IPS-15b (cell line): ENCODE measurements around the gene PDCD6IP.

Source experiments
- H3K27me3 ChIP-seq: one replicate; pipeline ENCODE4 v1.6.1; 2013; ENCODE audit warnings: low read length; ENCODE audit not compliant: control insufficient read depth, insufficient read depth
- H3K36me3 ChIP-seq: one replicate; pipeline ENCODE4 v1.6.1; 2013; ENCODE audit warnings: low read length; ENCODE audit not compliant: control insufficient read depth, insufficient read depth
- H3K4me1 ChIP-seq: one replicate; pipeline ENCODE4 v1.6.1; 2013; ENCODE audit warnings: mild to moderate bottlenecking, low read length; ENCODE audit not compliant: control insufficient read depth, insufficient read depth
- H3K4me3 ChIP-seq: one replicate; pipeline ENCODE4 v1.5.1; 2013; ENCODE audit warnings: low read depth, low read length
- H3K9ac ChIP-seq: one replicate; pipeline ENCODE4 v1.6.1; 2013; ENCODE audit warnings: low read depth, mild to moderate bottlenecking, low read length
- H3K9me3 ChIP-seq: one replicate; pipeline ENCODE4 v1.6.1; 2013; ENCODE audit warnings: mild to moderate bottlenecking, low read length; ENCODE audit not compliant: control insufficient read depth, insufficient read depth

PDCD6IP gene

DNA sequence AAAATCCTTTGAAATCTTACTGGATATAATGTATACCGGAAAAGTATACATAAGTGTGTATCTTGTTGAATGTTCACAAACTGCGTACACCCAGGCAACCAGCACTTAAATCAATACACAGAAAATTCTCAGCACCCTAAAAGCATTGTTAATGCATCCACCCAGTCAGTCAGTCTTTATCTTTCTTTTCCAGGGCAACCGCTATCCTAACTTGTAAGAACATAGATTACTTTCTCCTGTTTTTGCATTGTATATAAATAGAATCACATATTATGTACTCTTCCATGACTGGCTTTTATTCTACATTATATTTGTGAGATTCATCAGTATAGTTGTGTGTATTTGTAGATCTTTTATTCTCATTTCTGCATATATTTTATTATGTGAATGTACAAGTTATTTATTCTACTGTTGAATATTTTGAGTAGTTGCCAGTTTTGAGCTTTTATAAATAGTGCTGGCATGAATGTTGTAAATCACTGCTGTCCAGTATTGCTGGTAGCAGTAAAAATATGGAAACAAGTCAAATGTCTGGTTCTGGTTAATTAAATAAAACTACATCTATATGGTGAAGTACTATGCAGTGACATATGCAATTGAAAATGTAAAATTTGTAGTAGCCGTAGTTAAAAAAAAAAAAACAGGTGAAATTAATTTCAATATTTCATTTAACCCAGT is 62.1 kb downstream of the PDCD6IP start:
- H3K36me3 ChIP-seq, result peaks cover 11% of the 10 kb centered on the region

DNA sequence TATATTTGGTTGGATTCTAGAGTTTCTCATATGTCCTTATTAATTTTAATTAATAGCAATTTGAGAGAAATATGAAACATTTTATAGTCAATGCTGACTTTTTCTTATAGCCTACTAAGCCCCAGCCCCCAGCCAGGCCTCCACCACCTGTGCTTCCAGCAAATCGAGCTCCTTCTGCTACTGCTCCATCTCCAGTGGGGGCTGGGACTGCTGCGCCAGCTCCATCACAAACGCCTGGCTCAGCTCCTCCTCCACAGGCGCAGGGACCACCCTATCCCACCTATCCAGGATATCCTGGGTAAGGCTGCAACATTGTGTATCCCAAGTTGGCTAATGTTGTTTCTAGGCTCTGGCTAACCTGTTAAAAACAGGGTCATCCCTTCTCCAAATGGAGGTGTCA is 66.7 kb downstream of the PDCD6IP start:
- H3K9ac ChIP-seq, result no peak overlapping the region
- H3K9me3 ChIP-seq, result no peaks in the 10 kb centered on the region
- no peak overlapping the region for H3K4me3 ChIP-seq
- peaks cover 4% of the 10 kb centered on the region for H3K36me3 ChIP-seq
- no peaks in the 10 kb centered on the region for H3K4me1 ChIP-seq
- no peaks in the 10 kb centered on the region for H3K27me3 ChIP-seq

More for the DNA sequence above, 62.1 kb downstream of the PDCD6IP start:
- no peak overlapping the region for H3K4me3 ChIP-seq
- no peaks in the 10 kb centered on the region for H3K4me1 ChIP-seq
- H3K9me3 ChIP-seq, result no peaks in the 10 kb centered on the region
- H3K27me3 ChIP-seq, result no peaks in the 10 kb centered on the region
- H3K9ac ChIP-seq, result no peak overlapping the region

DNA sequence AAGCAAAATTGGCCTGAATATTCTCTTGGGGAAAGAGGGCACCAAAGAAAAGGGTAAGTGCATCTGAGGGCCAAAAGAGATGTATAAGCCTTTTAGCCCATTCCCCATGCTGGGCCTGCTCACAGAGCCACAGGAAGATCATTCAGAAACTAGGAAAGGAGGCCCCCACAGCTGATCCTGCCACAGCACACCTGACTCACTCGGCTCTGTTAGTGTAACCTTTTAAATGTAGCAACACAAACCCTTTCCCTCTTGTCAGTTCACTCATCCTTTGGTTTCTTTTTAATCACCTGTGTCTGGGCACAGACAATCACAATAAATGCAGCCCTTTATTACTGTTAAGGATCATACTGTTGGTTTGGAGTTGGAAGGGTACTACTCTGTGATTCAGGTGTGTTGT is 69.9 kb downstream of the PDCD6IP start:
- Histone ChIP-seq H3K9me3 (no peaks in the 10 kb centered on the region), H3K36me3 (peaks cover 4% of the 10 kb centered on the region), H3K4me3 (no peak overlapping the region), H3K4me1 (no peaks in the 10 kb centered on the region), H3K9ac (no peak overlapping the region), H3K27me3 (no peaks in the 10 kb centered on the region)

DNA sequence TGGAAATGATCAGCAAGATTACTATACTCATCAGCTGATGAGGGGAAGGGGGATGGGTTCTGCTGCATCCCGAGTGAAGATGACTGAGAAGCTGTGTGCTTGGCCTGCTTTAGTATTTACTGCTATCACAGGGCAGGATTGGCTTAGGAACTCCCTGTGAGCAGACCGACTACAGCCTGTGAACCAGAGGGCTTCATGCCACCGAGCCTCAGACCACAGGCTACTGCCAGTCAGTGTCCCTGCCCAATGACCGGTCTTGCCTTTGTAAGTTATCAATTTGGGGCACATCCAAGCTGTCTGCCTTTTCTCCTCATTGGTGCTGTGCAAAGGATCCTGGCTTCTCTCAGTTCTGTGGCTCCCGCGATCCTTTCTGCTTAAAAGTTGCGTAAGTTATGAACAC is 71.5 kb downstream of the PDCD6IP start:
- Histone ChIP-seq H3K4me3 (no peak overlapping the region), H3K4me1 (no peaks in the 10 kb centered on the region), H3K9ac (no peak overlapping the region), H3K9me3 (no peaks in the 10 kb centered on the region), H3K27me3 (no peaks in the 10 kb centered on the region), H3K36me3 (no peaks in the 10 kb centered on the region)

GRCh38 chr3:33874815-33875214 is 76.4 kb downstream of the PDCD6IP start:
- no peak overlapping the region for H3K4me3 ChIP-seq
- no peak overlapping the region for H3K9ac ChIP-seq
- H3K36me3 ChIP-seq, result no peaks in the 10 kb centered on the region
- H3K4me1 ChIP-seq, result peaks cover 8% of the 10 kb centered on the region
- no peaks in the 10 kb centered on the region for H3K27me3 ChIP-seq
- H3K9me3 ChIP-seq, result no peaks in the 10 kb centered on the region

DNA sequence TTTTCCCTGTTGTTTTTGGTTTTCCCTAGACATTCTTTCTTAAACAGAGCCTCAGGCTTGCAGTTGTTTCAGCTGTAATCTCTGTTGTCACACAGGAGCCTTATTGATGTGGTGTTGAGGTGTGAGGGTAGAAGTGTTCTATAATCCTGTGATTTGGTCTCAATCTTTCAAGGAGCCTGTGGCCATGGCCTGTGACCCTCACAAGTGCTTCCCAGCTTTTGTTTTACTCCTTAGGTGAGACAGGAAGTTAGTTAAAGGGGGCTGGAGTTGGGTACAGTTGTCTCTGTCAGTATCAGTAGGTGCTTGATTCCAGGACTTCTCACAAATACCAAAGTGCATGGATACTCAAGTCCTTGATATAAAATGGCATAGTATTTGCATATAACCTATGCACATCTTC is 77.2 kb downstream of the PDCD6IP start:
- no peak overlapping the region for H3K9ac ChIP-seq
- H3K36me3 ChIP-seq, result no peaks in the 10 kb centered on the region
- H3K9me3 ChIP-seq, result no peaks in the 10 kb centered on the region
- no peaks in the 10 kb centered on the region for H3K27me3 ChIP-seq
- H3K4me1 ChIP-seq, result peaks cover 16% of the 10 kb centered on the region
- no peak overlapping the region for H3K4me3 ChIP-seq

- Histone ChIP-seq H3K36me3 (no peaks in the 10 kb centered on the region), H3K9me3 (no peaks in the 10 kb centered on the region), H3K4me3 (no peak overlapping the region), H3K9ac (no peak overlapping the region), H3K4me1 (peaks cover 16% of the 10 kb centered on the region), H3K27me3 (no peaks in the 10 kb centered on the region)
Observed at GRCh38 chr3:33877187-33877586, 78.8 kb downstream of the PDCD6IP start.

DNA sequence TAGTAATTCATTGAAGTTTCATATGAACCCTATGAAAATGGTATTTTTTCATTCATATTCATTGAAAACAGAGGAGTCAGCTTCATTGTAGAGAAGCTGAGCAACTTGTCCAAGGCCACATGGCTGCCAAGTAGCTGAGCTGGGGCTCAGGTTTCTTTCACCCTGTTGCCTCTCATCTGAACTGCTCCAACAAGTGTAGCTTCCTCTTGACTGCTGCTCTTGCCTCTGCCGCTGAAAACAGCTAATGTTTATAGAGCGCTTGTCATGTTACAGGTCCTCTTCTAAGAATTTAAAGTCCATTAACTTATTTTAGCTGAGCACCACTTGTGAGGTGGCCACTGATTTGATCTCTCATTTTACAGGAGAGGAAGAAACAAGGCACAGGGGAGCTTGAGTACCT is 81.1 kb downstream of the PDCD6IP start:
- no peak overlapping the region for H3K4me3 ChIP-seq
- no peaks in the 10 kb centered on the region for H3K9me3 ChIP-seq
- no peaks in the 10 kb centered on the region for H3K27me3 ChIP-seq
- H3K4me1 ChIP-seq, result peaks cover 17% of the 10 kb centered on the region
- H3K36me3 ChIP-seq, result no peaks in the 10 kb centered on the region
- no peak overlapping the region for H3K9ac ChIP-seq

DNA sequence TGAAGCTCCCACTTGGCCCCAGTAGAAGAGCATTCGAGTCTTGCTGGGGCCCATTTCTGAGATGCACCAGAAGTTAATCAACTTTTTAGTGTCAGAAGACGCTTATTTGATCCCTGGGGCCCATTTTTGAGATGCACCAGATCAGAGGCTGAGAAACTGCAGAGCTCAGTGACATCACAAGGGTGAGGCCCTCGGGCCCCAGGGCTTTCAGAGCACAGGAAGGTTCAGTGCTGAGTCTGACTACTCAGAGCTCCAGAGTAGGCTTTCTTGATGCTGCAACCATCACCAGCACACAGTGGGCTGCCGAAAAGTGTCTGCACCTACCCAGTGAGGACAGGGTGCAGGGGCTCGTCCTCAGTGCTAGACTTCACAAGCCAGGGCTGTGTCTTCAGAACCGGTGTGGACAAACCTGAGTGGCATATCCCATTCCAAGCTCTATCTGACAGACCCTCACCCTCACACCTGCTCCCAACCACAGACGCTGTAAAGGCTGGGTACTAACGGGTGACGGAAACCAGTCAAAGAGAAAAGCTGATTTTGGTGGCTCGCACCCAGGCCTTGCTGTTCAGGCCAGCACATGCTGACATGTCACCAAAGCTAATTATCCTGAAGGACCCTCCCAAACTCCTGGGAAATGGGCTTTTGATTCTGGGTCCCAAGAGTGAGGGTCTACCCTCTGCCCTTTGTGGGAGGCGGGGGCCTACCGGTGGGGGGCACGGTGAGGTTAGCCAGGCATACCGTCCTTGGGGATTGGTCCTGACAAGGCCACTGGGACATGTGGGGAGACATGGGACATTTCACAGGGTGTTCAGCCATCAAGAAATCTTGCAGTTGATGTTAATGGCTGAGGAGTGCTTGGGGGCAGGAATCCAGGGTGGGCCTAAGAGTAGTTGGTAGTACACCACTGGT is 83.0 kb downstream of the PDCD6IP start:
- H3K27me3 ChIP-seq, result no peaks in the 10 kb centered on the region
- H3K4me1 ChIP-seq, result peaks cover 18% of the 10 kb centered on the region
- H3K4me3 ChIP-seq, result no peak overlapping the region
- no peaks in the 10 kb centered on the region for H3K36me3 ChIP-seq
- no peak overlapping the region for H3K9ac ChIP-seq
- H3K9me3 ChIP-seq, result no peaks in the 10 kb centered on the region

DNA sequence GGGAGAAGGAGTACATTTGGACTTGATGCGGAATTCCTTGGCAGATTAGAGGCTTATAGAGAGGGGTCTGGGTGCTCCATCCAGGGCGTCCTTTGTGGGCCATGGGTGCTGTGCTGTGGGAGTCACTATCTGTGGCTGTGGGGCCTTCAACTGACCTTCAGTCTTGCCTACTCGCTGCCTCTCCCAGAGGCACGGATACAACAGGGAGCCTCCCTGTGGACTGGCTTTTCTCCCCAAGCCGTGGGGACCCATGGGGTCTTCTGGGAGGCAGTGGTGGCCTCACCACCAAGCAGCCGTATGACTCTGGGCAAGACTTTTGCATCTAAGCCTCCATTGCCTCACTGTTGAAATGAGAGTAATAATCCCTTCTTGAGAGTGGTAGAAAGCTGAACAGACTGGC is 83.9 kb downstream of the PDCD6IP start:
- Histone ChIP-seq H3K4me3 (no peak overlapping the region), H3K9ac (no peak overlapping the region), H3K9me3 (no peaks in the 10 kb centered on the region), H3K4me1 (peaks cover 16% of the 10 kb centered on the region), H3K27me3 (no peaks in the 10 kb centered on the region), H3K36me3 (no peaks in the 10 kb centered on the region)

DNA sequence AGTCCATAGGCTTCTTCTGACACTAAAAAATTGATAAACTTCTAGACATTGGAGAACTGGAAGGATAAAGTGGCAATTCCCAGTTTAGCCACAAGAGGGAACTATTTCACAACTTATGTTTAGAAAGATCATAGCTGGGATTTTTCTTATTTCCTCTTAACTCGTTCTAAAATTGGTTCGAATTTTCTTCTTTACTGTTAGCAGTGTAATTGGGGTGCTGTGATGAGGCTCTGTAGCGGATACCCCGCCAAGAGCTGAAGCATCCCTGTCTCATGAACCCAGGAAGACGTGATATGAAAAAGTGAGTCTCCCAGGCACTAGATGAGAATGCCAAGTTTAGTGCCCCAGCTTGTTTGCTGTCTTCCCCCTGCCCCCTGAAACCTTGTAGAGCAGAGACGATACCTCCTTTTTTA is 85.1 kb downstream of the PDCD6IP start:
- Histone ChIP-seq H3K4me3 (no peak overlapping the region), H3K4me1 (peaks cover 16% of the 10 kb centered on the region), H3K27me3 (no peaks in the 10 kb centered on the region), H3K36me3 (no peaks in the 10 kb centered on the region), H3K9ac (no peak overlapping the region), H3K9me3 (no peaks in the 10 kb centered on the region)
